Breast epithelium (tissue), 4 donors: ENCODE data around the gene STT3A. TPM values are rescaled to one million over a fixed set of nuclear protein-coding genes. Genes with fewer than 3 reads are reported as not detected.

ENCODE experiments used
- DNase-seq, 2 donors: peaks; one replicate each; pipeline ENCODE4 v3.0.0-alpha.2; 2019; ENCODE audit warnings: low spot score in 2 of 2
- H3K27ac ChIP-seq, 2 donors: fragments of 200-600 bp; sonication (generic) in 1 of 2; one replicate each; pipeline ENCODE4 v1.5.1; 2016 to 2019; ENCODE audit warnings: mild to moderate bottlenecking in 1 of 2
- H3K27me3 ChIP-seq, 2 donors: fragments of 200-600 bp; sonication (generic) in 1 of 2; one replicate each; pipeline versions ENCODE4 v1.5.1 to v1.6.0; 2017 to 2019; ENCODE audit warnings: control low read depth in 1 of 2, mild to moderate bottlenecking in 1 of 2
- H3K36me3 ChIP-seq: fragments of 200-600 bp; one replicate; pipeline ENCODE4 v1.5.1; 2019
- H3K4me1 ChIP-seq, 2 donors: fragments of 200-600 bp; sonication (generic); one replicate each; pipeline ENCODE4 v1.5.1; 2016 to 2019; ENCODE audit warnings: control low read depth in 1 of 2
- H3K4me3 ChIP-seq, 3 donors: fragments of 200-600 bp; sonication (generic); 1 replicate in 2 of 3; 2 replicates in 1 of 3; pipeline ENCODE4 v1.5.1; 2016 to 2019; ENCODE audit warnings: mild to moderate bottlenecking in 3 of 3, moderate library complexity in 2 of 3
- H3K9me3 ChIP-seq, 2 donors: fragments of 200-600 bp; sonication (generic) in 1 of 2; one replicate each; pipeline ENCODE4 v1.5.1; 2016 to 2019; ENCODE audit warnings: control low read depth in 1 of 2
- CTCF ChIP-seq, 3 donors: fragments of 450-650 bp; IDR thresholded peaks; one replicate each; pipeline ENCODE4 v1.5.1; 2016 to 2017; ENCODE audit warnings: antibody characterized with exemption in 3 of 3, mild to moderate bottlenecking in 3 of 3, moderate library complexity in 3 of 3
- POLR2A ChIP-seq: fragments of 450-650 bp; IDR thresholded peaks from one replicate; pipeline ENCODE4 v1.6.1; 2016; ENCODE audit warnings: antibody characterized with exemption, mild to moderate bottlenecking, moderate library complexity
- POLR2AphosphoS5 ChIP-seq, 3 donors: sonication (generic); formaldehyde crosslinking; IDR thresholded peaks; one replicate each; pipeline ENCODE4 v1.6.1; 2017; ENCODE audit warnings: antibody characterized with exemption in 3 of 3
- intact Hi-C: fragments of 100-400 bp; cut with DNase I; formaldehyde crosslinking; loops from one replicate; pipeline ENCODE4 v1.15.1; 2023; ENCODE audit warnings: low total_unique reads
- total RNA-seq, 3 donors: library from RNA; depleted of rRNA; stranded (reverse); fragments of >200 nt; gene quantifications; one replicate each; pipeline ENCODE4 v1.1.0, GENCODE V29; 2016

The STT3A gene
- total RNA-seq, 3 donors from 2014 or later: 70.2 to 105 (median 96.0) TPM

- TF ChIP-seq POLR2A (no peak), CTCF (IDR thresholded peaks at IDR 0.05) (no peak), POLR2AphosphoS5 (IDR thresholded peaks at IDR 0.05) (no peak)
- Histone ChIP-seq H3K4me1 (no peaks in the 10 kb centered on the region), H3K27me3 (no peaks in the 10 kb centered on the region), H3K36me3 (no peaks in the 10 kb centered on the region), H3K4me3 (no peak overlapping the region), H3K9me3 (peaks cover 0 to 12% of the 10 kb centered on the region in 2 donors), H3K27ac (no peak overlapping the region)
- no peak for DNase-seq
- intact Hi-C loops: no loop called here
These were observed 70.0 kb downstream of the STT3A start for GRCh38 chr11:125662689-125663088.

GRCh38 chr11:125663910-125664309, 71.3 kb downstream of the STT3A start:
- Histone ChIP-seq H3K27ac (no peak overlapping the region), H3K4me1 (no peaks in the 10 kb centered on the region), H3K9me3 (peaks cover 0 to 12% of the 10 kb centered on the region in 2 donors), H3K27me3 (no peaks in the 10 kb centered on the region), H3K4me3 (no peak overlapping the region), H3K36me3 (no peaks in the 10 kb centered on the region)
- TF ChIP-seq POLR2A (no peak), POLR2AphosphoS5 (IDR thresholded peaks at IDR 0.05) (no peak), CTCF (IDR thresholded peaks at IDR 0.05) (no peak)
- intact Hi-C loops: no loop called here
- no peak for DNase-seq

- H3K9me3 ChIP-seq: peaks cover 0 to 12% of the 10 kb centered on the region in 2 donors
- no peaks in the 10 kb centered on the region for H3K36me3 ChIP-seq
- H3K27ac ChIP-seq: no peak overlapping the region
- no peaks in the 10 kb centered on the region for H3K27me3 ChIP-seq
- intact Hi-C loops: no loop called here
- no peaks in the 10 kb centered on the region for H3K4me1 ChIP-seq
- TF ChIP-seq POLR2AphosphoS5 (IDR thresholded peaks at IDR 0.05) (no peak), POLR2A (no peak), CTCF (IDR thresholded peaks at IDR 0.05) (no peak)
- H3K4me3 ChIP-seq: no peak overlapping the region
- no peak for DNase-seq
These were observed 74.5 kb downstream of the STT3A start for GRCh38 chr11:125667151-125667550.

GRCh38 chr11:125670172-125670571, 77.5 kb downstream of the STT3A start:
- DNase-seq: no peak
- intact Hi-C loops: no loop called here

DNA sequence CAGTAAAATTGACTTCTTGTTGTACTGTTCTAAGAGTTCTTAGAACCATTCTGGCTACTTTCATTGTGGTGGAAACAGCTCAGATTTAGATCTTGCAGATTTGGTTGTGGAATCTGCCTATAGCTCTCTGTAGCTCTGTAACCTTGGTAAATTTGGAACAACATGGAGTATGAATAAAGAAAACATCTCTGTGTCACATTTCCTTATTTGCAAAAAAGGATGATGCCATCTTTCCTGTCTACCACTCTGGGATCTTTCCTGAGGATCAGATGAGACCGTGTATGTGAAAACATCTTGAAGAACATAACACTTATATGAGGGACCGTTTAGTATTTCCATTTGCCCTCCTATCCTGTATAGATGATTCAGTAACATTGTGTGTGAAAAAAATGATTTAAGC, 78.9 kb downstream of the STT3A start:
- intact Hi-C loops: no loop called here
- Histone ChIP-seq H3K4me1 (no peaks in the 10 kb centered on the region), H3K36me3 (no peaks in the 10 kb centered on the region), H3K9me3 (no peaks in the 10 kb centered on the region), H3K4me3 (no peak overlapping the region), H3K27me3 (no peaks in the 10 kb centered on the region), H3K27ac (no peak overlapping the region)
- TF ChIP-seq POLR2A (no peak), POLR2AphosphoS5 (IDR thresholded peaks at IDR 0.05) (no peak), CTCF (IDR thresholded peaks at IDR 0.05) (no peak)
- DNase-seq: no peak

More at GRCh38 chr11:125670172-125670571, 77.5 kb downstream of the STT3A start:
- TF ChIP-seq POLR2A (no peak), POLR2AphosphoS5 (IDR thresholded peaks at IDR 0.05) (no peak), CTCF (IDR thresholded peaks at IDR 0.05) (no peak)
- no peak overlapping the region for H3K4me3 ChIP-seq
- H3K4me1 ChIP-seq: no peaks in the 10 kb centered on the region
- peaks cover 0 to 4% of the 10 kb centered on the region in 2 donors for H3K9me3 ChIP-seq
- H3K27me3 ChIP-seq: no peaks in the 10 kb centered on the region
- H3K27ac ChIP-seq: no peak overlapping the region
- no peaks in the 10 kb centered on the region for H3K36me3 ChIP-seq

Other genes with a start within 250 kb of the STT3A start
- 10 to 100 TPM in 2 of 3 donors, 1 to 10 TPM in 1; 4.8 to 20.8 (median 14.4) TPM for gene FEZ1, start 96.6 kb upstream of the STT3A start, total RNA-seq
- 100 to 1,000 TPM in 1 of 3 donors, 10 to 100 TPM in 2; 88.5 to 111 (median 94.1) TPM for gene EI24, start 23.4 kb upstream of the STT3A start, total RNA-seq
- 1 to 10 TPM; 3.1 to 6.6 (median 3.2) TPM for gene CHEK1, start 32.3 kb downstream of the STT3A start, total RNA-seq
- gene ACRV1, start 88.0 kb downstream of the STT3A start, total RNA-seq: under 1 TPM in 1 of 3 donors, not detected in 2; 0.29 TPM
- gene PATE1, start 153.4 kb downstream of the STT3A start, total RNA-seq: not detected
- 1 to 10 TPM in 1 of 3 donors, under 1 TPM in 1, not detected in 1; 0.32 to 2.8 TPM for gene PATE2, start 186.0 kb downstream of the STT3A start, total RNA-seq
- not detected for gene PATE3, start 195.3 kb downstream of the STT3A start, total RNA-seq
- not detected for gene PATE4, start 240.5 kb downstream of the STT3A start, total RNA-seq